GM12891 (cell line): ENCODE data around the gene CFAP20.

Experiments used
- PAX5 ChIP-seq: IDR thresholded peaks from 2 replicates; pipeline ENCODE4 v1.6.1; 2011; ENCODE audit warnings: low read length, moderate library complexity, mild to moderate bottlenecking; ENCODE audit not compliant: insufficient read depth, severe bottlenecking
- POLR2A ChIP-seq: IDR thresholded peaks from 2 replicates; pipeline ENCODE4 v1.6.1; 2011; ENCODE audit warnings: low read depth, low read length, control low read depth
- POLR2AphosphoS5 ChIP-seq: IDR thresholded peaks from 2 replicates; pipeline ENCODE4 v1.6.1; 2011; ENCODE audit warnings: low read depth, low read length, control low read depth
- POU2F2 ChIP-seq: IDR thresholded peaks from 2 replicates; pipeline ENCODE4 v1.6.1; 2011; ENCODE audit warnings: low read depth, mild to moderate bottlenecking, control low read depth, low read length, moderate library complexity
- SPI1 ChIP-seq: IDR thresholded peaks from 2 replicates; pipeline ENCODE4 v1.6.1; 2011; ENCODE audit warnings: low read depth, low read length, control low read depth
- TAF1 ChIP-seq: IDR thresholded peaks from 2 replicates; pipeline ENCODE4 v1.6.1; 2011; ENCODE audit warnings: low read depth, low read length, control low read depth

- no peak for TF ChIP-seq POLR2AphosphoS5
- TF ChIP-seq POLR2A: no peak
- TF ChIP-seq TAF1: no peak
- TF ChIP-seq PAX5: no peak
- no peak for TF ChIP-seq POU2F2
- no peak for TF ChIP-seq SPI1
These were observed 52.7 kb downstream of the CFAP20 start for GRCh38 chr16:58076514-58076913.
